Esophagus squamous epithelium (tissue), 5 donors: ENCODE results near the gene DOCK8. TPM values are rescaled to one million over a fixed set of nuclear protein-coding genes. Genes with fewer than 3 reads are reported as not detected.

ENCODE experiments used
- DNase-seq: peaks from one replicate; lab custom pipeline; 2025; lab: John Stamatoyannopoulos, UW
- H3K27ac ChIP-seq, 4 donors: fragments of 200-600 bp; sonication (generic); one replicate each; pipeline ENCODE4 v1.5.1; 2016 to 2019; ENCODE audit warnings: mild to moderate bottlenecking in 1 of 4
- H3K27me3 ChIP-seq, 4 donors: fragments of 200-600 bp; sonication (generic); 1 replicate in 3 of 4; 2 replicates in 1 of 4; pipeline versions ENCODE4 v1.5.1 to v1.6.0; 2017 to 2021; ENCODE audit warnings: antibody characterized with exemption in 1 of 4
- H3K36me3 ChIP-seq, 3 donors: fragments of 200-600 bp; sonication (generic); one replicate each; pipeline ENCODE4 v1.5.1; 2016 to 2019
- H3K4me1 ChIP-seq, 3 donors: fragments of 200-600 bp; sonication (generic); one replicate each; pipeline ENCODE4 v1.5.1; 2017 to 2019
- H3K4me3 ChIP-seq, 4 donors: fragments of 200-600 bp; sonication (generic); 1 replicate in 3 of 4; 2 replicates in 1 of 4; pipeline ENCODE4 v1.5.1; 2016 to 2019; ENCODE audit warnings: mild to moderate bottlenecking in 2 of 4, moderate library complexity in 1 of 4
- H3K9me3 ChIP-seq, 3 donors: fragments of 200-600 bp; sonication (generic); one replicate each; pipeline ENCODE4 v1.5.1; 2016 to 2019
- POLR2A ChIP-seq, 4 donors: fragments of 450-650 bp; IDR thresholded peaks; one replicate each; pipeline ENCODE4 v1.6.1; 2017; ENCODE audit warnings: antibody characterized with exemption in 4 of 4, mild to moderate bottlenecking in 4 of 4, moderate library complexity in 3 of 4
- WGBS, 2 donors: methylation state at CpG; one replicate each; pipeline ENCODE4 v1.1.5; 2018; 5-methylcytosine and 5-hydroxymethylcytosine counted together
- intact Hi-C: fragments of 100-400 bp; cut with DNase I; formaldehyde crosslinking; loops from one replicate; pipeline ENCODE4 v1.15.0; 2022
- total RNA-seq, 4 donors: library from RNA; depleted of rRNA; stranded (reverse); fragments of >200 nt; gene quantifications; one replicate each; pipeline ENCODE4 v1.1.0, GENCODE V29; 2016
- TF ChIP-seq, protein P1 (sequence below), 6 experiments: fragments of 450-650 bp in 4 of 6; fragments of 200-600 bp in 2 of 6; sonication (generic) in 2 of 6; IDR thresholded peaks; one replicate each; pipeline ENCODE4 v1.5.1; 2016 to 2019; ENCODE audit warnings: antibody characterized with exemption in 6 of 6, mild to moderate bottlenecking in 4 of 6, moderate library complexity in 4 of 6
- donor health status: DM: yes; HTN: yes; CAD: no.

Gene DOCK8
- total RNA-seq, 4 donors from 2014 or later: 6.9 to 21.6 (median 15.2) TPM

- Histone ChIP-seq H3K4me1 (peaks cover 0 to 33% (median 7%) of the 10 kb centered on the region in 3 donors), H3K27ac (peak overlapping the region; percentile 84 to 96 (median 90)), H3K4me3 (peak overlapping the region; percentile 63 to 84 (median 66)), H3K27me3 (peaks cover 0 to 14% (median 0%) of the 10 kb centered on the region in 4 donors), H3K36me3 (peaks cover 0 to 8% (median 0%) of the 10 kb centered on the region in 3 donors), H3K9me3 (no peaks in the 10 kb centered on the region)
- no peak for DNase-seq
- intact Hi-C loops: no loop called here
- 8 to 20% methylated on average over 5 of the region's 5 CpGs for WGBS, 2 donors
- TF ChIP-seq POLR2A (IDR thresholded peaks at IDR 0.05): no peak
- TF ChIP-seq, protein P1, sequence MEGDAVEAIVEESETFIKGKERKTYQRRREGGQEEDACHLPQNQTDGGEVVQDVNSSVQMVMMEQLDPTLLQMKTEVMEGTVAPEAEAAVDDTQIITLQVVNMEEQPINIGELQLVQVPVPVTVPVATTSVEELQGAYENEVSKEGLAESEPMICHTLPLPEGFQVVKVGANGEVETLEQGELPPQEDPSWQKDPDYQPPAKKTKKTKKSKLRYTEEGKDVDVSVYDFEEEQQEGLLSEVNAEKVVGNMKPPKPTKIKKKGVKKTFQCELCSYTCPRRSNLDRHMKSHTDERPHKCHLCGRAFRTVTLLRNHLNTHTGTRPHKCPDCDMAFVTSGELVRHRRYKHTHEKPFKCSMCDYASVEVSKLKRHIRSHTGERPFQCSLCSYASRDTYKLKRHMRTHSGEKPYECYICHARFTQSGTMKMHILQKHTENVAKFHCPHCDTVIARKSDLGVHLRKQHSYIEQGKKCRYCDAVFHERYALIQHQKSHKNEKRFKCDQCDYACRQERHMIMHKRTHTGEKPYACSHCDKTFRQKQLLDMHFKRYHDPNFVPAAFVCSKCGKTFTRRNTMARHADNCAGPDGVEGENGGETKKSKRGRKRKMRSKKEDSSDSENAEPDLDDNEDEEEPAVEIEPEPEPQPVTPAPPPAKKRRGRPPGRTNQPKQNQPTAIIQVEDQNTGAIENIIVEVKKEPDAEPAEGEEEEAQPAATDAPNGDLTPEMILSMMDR (IDR thresholded peaks at IDR 0.05): peak in 2 of 6 experiments; percentile 15 to 23
Measured at GRCh38 chr9:505741-506059, 291.0 kb downstream of the DOCK8 start.

DNA sequence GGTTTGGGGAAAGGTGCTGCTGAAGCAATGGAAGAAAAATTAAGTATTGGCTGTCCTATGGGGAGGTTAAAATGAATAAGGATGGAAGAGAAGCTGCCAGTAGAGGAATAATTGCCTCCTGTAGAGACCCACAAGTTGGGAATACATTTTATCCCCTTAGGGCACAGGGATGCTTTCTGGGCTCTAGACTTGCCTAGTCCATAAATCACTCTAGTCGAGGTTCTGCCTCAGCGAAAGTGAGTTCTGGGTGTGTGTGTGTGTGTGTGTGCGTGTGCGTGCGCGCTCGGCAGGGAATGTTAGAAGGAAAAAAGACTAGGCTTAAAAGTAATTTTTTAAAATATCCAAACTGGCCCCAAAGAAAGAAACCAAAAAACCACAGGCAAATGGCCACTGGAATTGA, 291.6 kb downstream of the DOCK8 start:
- Histone ChIP-seq H3K4me1 (peaks cover 0 to 33% (median 7%) of the 10 kb centered on the region in 3 donors), H3K27ac (peak overlapping the region in 1 of 4 donors; percentile 84), H3K27me3 (peaks cover 0 to 14% (median 0%) of the 10 kb centered on the region in 4 donors), H3K9me3 (no peaks in the 10 kb centered on the region), H3K36me3 (peaks cover 0 to 8% (median 0%) of the 10 kb centered on the region in 3 donors), H3K4me3 (peak overlapping the region in 3 of 4 donors; percentile 65 to 84 (median 66))
- DNase-seq: no peak
- 51 to 54% methylated on average over 7 of the region's 7 CpGs for WGBS, 2 donors
- intact Hi-C loops: no loop called here
- TF ChIP-seq, protein P1 (IDR thresholded peaks at IDR 0.05): no peak
- TF ChIP-seq POLR2A (IDR thresholded peaks at IDR 0.05): no peak

GRCh38 chr9:511861-512260, 297.2 kb downstream of the DOCK8 start:
- Histone ChIP-seq H3K9me3 (no peaks in the 10 kb centered on the region), H3K4me1 (peaks cover 0 to 20% (median 0%) of the 10 kb centered on the region in 3 donors), H3K27me3 (no peaks in the 10 kb centered on the region), H3K27ac (no peak overlapping the region), H3K36me3 (peaks cover 0 to 8% (median 0%) of the 10 kb centered on the region in 3 donors), H3K4me3 (no peak overlapping the region)
- intact Hi-C loops: no loop called here
- no peak for DNase-seq
- 71 to 86% methylated on average over 1 of the region's 1 CpG for WGBS, 2 donors
- TF ChIP-seq, protein P1 (IDR thresholded peaks at IDR 0.05): no peak
- TF ChIP-seq POLR2A (IDR thresholded peaks at IDR 0.05): no peak

DNA sequence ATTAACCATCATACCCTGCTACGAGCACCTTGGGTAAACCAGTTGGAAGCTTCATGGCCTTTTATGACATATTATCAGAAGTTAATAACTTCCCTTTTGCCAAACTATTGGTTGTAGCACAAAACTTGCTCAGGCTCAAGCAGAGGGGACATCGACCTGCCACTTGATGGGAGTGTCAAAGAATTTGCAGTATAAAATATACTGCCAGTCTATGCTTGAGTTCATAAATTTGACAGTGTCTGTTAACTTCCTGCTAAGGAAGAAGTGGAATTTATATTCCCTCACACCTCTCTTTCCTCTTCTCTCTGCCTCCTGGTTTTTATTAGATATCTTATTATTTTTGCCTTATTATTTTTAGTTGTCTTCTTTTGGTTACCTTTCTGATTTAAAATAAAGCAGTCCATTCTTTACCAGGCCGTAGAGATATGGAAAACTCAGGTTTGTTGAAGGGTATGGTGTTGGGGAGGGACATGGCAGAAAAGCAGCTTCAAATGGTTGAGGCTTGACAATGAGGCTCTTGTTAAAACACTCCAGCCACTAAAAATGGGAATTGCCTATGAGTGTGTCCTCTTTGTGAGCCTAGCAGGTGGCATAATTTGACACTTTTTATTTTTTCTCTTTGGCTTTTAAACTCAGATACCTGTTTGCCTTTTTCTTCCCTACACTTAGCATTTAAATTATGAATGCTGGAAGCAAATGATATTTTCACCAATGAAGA, 298.0 kb downstream of the DOCK8 start:
- Histone ChIP-seq H3K4me3 (no peak overlapping the region), H3K36me3 (peaks cover 0 to 8% (median 0%) of the 10 kb centered on the region in 3 donors), H3K4me1 (peaks cover 0 to 29% (median 4%) of the 10 kb centered on the region in 3 donors), H3K27me3 (no peaks in the 10 kb centered on the region), H3K9me3 (no peaks in the 10 kb centered on the region), H3K27ac (no peak overlapping the region)
- DNase-seq: no peak
- 78 to 92% methylated on average over 3 of the region's 3 CpGs for WGBS, 2 donors
- TF ChIP-seq, protein P1 (IDR thresholded peaks at IDR 0.05): no peak
- no peak for TF ChIP-seq POLR2A (IDR thresholded peaks at IDR 0.05)
- intact Hi-C loops: no loop called here

Other genes with a start within 250 kb of the DOCK8 start
- gene WASHC1, start 185.4 kb upstream of the DOCK8 start, total RNA-seq: 1 to 10 TPM; 1.5 to 4.5 (median 3.0) TPM
- under 1 TPM in 2 of 4 donors, not detected in 2; 0.19 to 0.22 TPM for gene FOXD4, start 96.4 kb upstream of the DOCK8 start, total RNA-seq
- gene ZNG1A, start 35.8 kb upstream of the DOCK8 start, total RNA-seq: 10 to 100 TPM; 20.5 to 74.0 (median 38.8) TPM